Loucy (cell line): ENCODE data around the gene ACVR1.

Source experiments
- H2AFZ ChIP-seq: fragments of 200-600 bp; sonication (generic); 2 replicates; pipeline ENCODE4 v1.6.0; 2016; ENCODE audit warnings: antibody characterized with exemption, mild to moderate bottlenecking, low read length, moderate library complexity
- H3F3A ChIP-seq: fragments of 200-600 bp; 2 replicates; pipeline ENCODE4 v1.6.0; 2016; ENCODE audit warnings: antibody characterized with exemption, low read depth, mild to moderate bottlenecking
- H3K27me3 ChIP-seq: fragments of 200-600 bp; sonication (generic); 2 replicates; pipeline ENCODE4 v1.6.1; 2014; ENCODE audit warnings: low read length, mild to moderate bottlenecking; ENCODE audit not compliant: insufficient read depth, poor library complexity, severe bottlenecking
- H3K36me3 ChIP-seq: fragments of 200-600 bp; sonication (generic); 2 replicates; pipeline ENCODE4 v1.6.1; 2016; ENCODE audit warnings: low read length; ENCODE audit not compliant: insufficient read depth
- H3K4me1 ChIP-seq: fragments of 200-600 bp; sonication (generic); 2 replicates; pipeline ENCODE4 v1.5.1; 2014; ENCODE audit warnings: low read length, mild to moderate bottlenecking; ENCODE audit not compliant: insufficient read depth, poor library complexity, severe bottlenecking
- H3K4me2 ChIP-seq: fragments of 200-600 bp; sonication (generic); 2 replicates; pipeline ENCODE4 v1.6.0; 2014; ENCODE audit warnings: antibody characterized with exemption, low read length, low read depth, mild to moderate bottlenecking; ENCODE audit not compliant: poor library complexity, severe bottlenecking
- H3K4me3 ChIP-seq: fragments of 200-600 bp; sonication (generic); 2 replicates; pipeline ENCODE4 v1.5.1; 2014; ENCODE audit warnings: low read length, mild to moderate bottlenecking, mixed read lengths; ENCODE audit not compliant: poor library complexity, severe bottlenecking
- H3K79me2 ChIP-seq: fragments of 200-600 bp; sonication (generic); 2 replicates; pipeline ENCODE4 v1.6.1; 2014; ENCODE audit warnings: low read length; ENCODE audit not compliant: insufficient read depth
- H3K9ac ChIP-seq: fragments of 200-600 bp; sonication (generic); 2 replicates; pipeline ENCODE4 v1.6.0; 2014; ENCODE audit warnings: mild to moderate bottlenecking, low read depth, low read length, moderate library complexity; ENCODE audit not compliant: poor library complexity, severe bottlenecking
- H3K9me2 ChIP-seq: fragments of 200-600 bp; sonication (generic); replicated peaks from 2 replicates; pipeline ENCODE4 v1.6.1; 2016; ENCODE audit warnings: low read depth, low read length, mixed read lengths
- H3K9me3 ChIP-seq: fragments of 200-600 bp; sonication (generic); 2 replicates; pipeline ENCODE4 v1.6.1; 2014; ENCODE audit warnings: mild to moderate bottlenecking, antibody characterized with exemption, low read length, low read depth; ENCODE audit not compliant: insufficient read depth
- H4K20me1 ChIP-seq: fragments of 200-600 bp; sonication (generic); 2 replicates; pipeline ENCODE4 v1.6.0; 2014; ENCODE audit warnings: antibody characterized with exemption, low read length, mild to moderate bottlenecking; ENCODE audit not compliant: insufficient read depth, poor library complexity, severe bottlenecking
- EZH2phosphoT487 ChIP-seq: fragments of 200-600 bp; IDR thresholded peaks from 2 replicates; pipeline ENCODE4 v1.6.1; 2018; ENCODE audit warnings: antibody characterized with exemption, mild to moderate bottlenecking, moderate library complexity, borderline replicate concordance
- TF ChIP-seq, protein P1 (sequence below): fragments of 200-600 bp; sonication (generic); conservative IDR thresholded peaks from 2 replicates; pipeline ENCODE4 v1.5.1; 2014; ENCODE audit warnings: mild to moderate bottlenecking, antibody characterized with exemption, low read length

Gene ACVR1

GRCh38 chr2:157746234-157746950, 129.7 kb downstream of the ACVR1 start:
- Histone ChIP-seq H3K4me3 (no peak overlapping the region), H3K4me2 (no peak overlapping the region), H3K27me3 (no peaks in the 10 kb centered on the region), H3K9me3 (no peaks in the 10 kb centered on the region), H3F3A (no peaks in the 10 kb centered on the region), H4K20me1 (no peaks in the 10 kb centered on the region), H3K4me1 (no peaks in the 10 kb centered on the region), H2AFZ (no peak overlapping the region), H3K9me2 (no peaks in the 10 kb centered on the region), H3K36me3 (no peaks in the 10 kb centered on the region), H3K9ac (no peak overlapping the region), H3K79me2 (no peaks in the 10 kb centered on the region)
- no peak for TF ChIP-seq EZH2phosphoT487
- TF ChIP-seq, protein P1, sequence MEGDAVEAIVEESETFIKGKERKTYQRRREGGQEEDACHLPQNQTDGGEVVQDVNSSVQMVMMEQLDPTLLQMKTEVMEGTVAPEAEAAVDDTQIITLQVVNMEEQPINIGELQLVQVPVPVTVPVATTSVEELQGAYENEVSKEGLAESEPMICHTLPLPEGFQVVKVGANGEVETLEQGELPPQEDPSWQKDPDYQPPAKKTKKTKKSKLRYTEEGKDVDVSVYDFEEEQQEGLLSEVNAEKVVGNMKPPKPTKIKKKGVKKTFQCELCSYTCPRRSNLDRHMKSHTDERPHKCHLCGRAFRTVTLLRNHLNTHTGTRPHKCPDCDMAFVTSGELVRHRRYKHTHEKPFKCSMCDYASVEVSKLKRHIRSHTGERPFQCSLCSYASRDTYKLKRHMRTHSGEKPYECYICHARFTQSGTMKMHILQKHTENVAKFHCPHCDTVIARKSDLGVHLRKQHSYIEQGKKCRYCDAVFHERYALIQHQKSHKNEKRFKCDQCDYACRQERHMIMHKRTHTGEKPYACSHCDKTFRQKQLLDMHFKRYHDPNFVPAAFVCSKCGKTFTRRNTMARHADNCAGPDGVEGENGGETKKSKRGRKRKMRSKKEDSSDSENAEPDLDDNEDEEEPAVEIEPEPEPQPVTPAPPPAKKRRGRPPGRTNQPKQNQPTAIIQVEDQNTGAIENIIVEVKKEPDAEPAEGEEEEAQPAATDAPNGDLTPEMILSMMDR: no peak

DNA sequence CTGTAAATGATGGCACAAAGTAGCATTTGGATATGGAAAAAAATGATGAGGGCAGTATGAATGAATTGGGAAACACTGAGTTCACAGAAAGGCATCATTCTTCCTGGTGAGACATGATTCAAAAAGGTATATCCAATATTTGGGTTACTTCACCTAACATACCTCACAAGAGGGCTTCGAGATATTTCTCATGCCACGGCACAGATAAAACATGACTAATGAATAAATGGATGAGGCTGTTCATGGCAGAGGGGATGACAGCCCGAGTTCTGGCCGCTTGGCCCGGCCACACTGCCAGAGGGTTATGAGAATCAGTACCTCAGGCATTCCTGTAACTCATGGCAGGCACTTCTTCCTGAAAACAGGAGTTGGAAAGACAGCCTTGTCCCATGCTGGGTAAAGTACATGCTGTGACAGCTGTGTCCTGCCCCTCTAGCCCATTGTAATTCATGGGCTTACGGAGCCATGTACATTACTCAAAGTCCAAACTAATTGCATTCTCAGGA, 131.5 kb downstream of the ACVR1 start:
- Histone ChIP-seq H3K36me3 (no peaks in the 10 kb centered on the region), H2AFZ (no peak overlapping the region), H3K9me3 (no peaks in the 10 kb centered on the region), H3K9me2 (no peaks in the 10 kb centered on the region), H3K4me1 (no peaks in the 10 kb centered on the region), H3K4me2 (no peak overlapping the region), H3K27me3 (no peaks in the 10 kb centered on the region), H4K20me1 (no peaks in the 10 kb centered on the region), H3K79me2 (no peaks in the 10 kb centered on the region), H3F3A (no peaks in the 10 kb centered on the region), H3K9ac (no peak overlapping the region), H3K4me3 (no peak overlapping the region)
- TF ChIP-seq, protein P1: no peak
- no peak for TF ChIP-seq EZH2phosphoT487

DNA sequence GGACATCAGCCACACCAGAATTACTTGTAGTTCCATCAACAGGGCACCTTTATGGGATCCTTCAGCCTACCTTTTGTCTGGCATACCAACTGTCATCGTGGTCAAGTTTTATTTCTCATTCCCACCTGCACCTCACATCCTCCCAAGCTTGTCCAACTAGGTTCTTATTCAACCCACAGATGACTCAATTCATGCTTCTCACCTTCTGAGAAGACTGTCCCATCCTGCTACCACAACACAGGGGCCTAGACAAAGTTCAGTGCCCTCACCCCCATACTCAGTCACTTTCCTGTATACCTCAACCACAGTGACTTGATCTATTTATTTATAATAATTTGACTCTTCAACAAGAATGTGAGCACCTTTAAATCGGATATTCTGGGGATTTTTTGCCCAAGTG, 133.1 kb downstream of the ACVR1 start:
- TF ChIP-seq, protein P1: no peak
- TF ChIP-seq EZH2phosphoT487: no peak
- H2AFZ ChIP-seq: no peak overlapping the region
- no peaks in the 10 kb centered on the region for H4K20me1 ChIP-seq
- H3K4me2 ChIP-seq: no peak overlapping the region
- no peaks in the 10 kb centered on the region for H3K4me1 ChIP-seq
- H3K9me3 ChIP-seq: no peaks in the 10 kb centered on the region
- no peak overlapping the region for H3K9ac ChIP-seq
- H3K36me3 ChIP-seq: no peaks in the 10 kb centered on the region
- no peaks in the 10 kb centered on the region for H3K79me2 ChIP-seq
- no peaks in the 10 kb centered on the region for H3K9me2 ChIP-seq
- no peaks in the 10 kb centered on the region for H3F3A ChIP-seq
- no peaks in the 10 kb centered on the region for H3K27me3 ChIP-seq
- no peak overlapping the region for H3K4me3 ChIP-seq
